Measurements from ENCODE around the gene OR5M11. TPM values are rescaled to one million over a fixed set of nuclear protein-coding genes. Genes with fewer than 3 reads are reported as not detected.

Gene OR5M11
- total RNA-seq = not detected in 2 replicates

DNA sequence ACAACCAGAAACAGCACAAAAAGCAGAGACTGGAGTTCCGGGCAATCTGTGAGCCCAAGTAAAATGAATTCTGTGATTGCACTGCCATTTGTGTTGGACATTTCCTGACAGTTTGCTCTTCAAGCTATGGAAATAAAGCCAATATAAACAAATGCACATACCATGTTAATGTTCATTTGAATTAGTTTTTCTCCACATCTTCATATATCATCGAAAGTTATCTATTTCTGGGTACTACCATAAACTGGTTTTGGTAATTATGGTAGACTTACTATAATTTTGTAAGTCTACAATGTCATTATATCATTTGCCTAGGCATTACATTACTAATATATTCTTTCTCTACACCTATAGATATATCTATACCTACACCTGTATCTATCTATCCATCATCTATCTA lies at the start of gene OR5M11:
Gene OR5M11, minus strand, starts transcription at position 101 of the 400 bp plus-strand sequence. Its CDS starts 0 bp downstream, at position 101.

DNA sequence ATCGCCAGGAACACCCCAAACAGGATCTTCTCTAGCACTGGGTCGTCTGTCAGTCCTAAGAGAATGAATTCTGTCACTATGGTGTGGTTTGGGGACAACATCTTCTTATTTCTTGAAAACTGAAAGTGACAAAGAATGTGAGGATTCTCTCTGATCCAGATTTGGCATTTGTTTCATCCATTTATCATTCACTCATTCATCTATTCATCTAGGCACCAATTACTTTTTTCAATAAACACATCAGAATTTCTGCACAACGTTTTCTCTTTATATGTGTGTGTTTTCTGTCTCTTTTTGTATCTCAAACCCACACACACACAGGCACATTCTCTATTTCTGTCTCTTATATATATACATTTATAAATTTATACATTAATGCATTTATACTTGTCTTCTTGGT lies 34.6 kb upstream of the OR5M11 start, which contains the start of gene OR5M10:
Gene OR5M10, minus strand, starts transcription at position 101 of the 400 bp plus-strand sequence. Its CDS starts 0 bp downstream, at position 101.

Other genes starting within 250 kb of the OR5M11 start
- gene OR8K3, start 228.1 kb downstream of the OR5M11 start, total RNA-seq = not detected in 2 replicates
- not detected in 2 replicates for gene OR8K1, start 197.2 kb downstream of the OR5M11 start, total RNA-seq
- gene OR8J1, start 189.0 kb downstream of the OR5M11 start, total RNA-seq = not detected in 2 replicates
- gene OR8U1, start 167.6 kb downstream of the OR5M11 start, total RNA-seq = not detected in 2 replicates
- not detected in 2 replicates for gene OR5AL1, start 130.6 kb downstream of the OR5M11 start, total RNA-seq
- not detected in 2 replicates for gene OR5M3, start 69.9 kb downstream of the OR5M11 start, total RNA-seq
- not detected in 2 replicates for gene OR5M8, start 51.9 kb downstream of the OR5M11 start, total RNA-seq
- gene OR5M10, start 34.5 kb upstream of the OR5M11 start, total RNA-seq = not detected in 2 replicates
- not detected in 2 replicates for gene OR5M1, start 71.6 kb upstream of the OR5M11 start, total RNA-seq
- gene OR5AP2, start 99.2 kb upstream of the OR5M11 start, total RNA-seq = not detected in 2 replicates
- not detected in 2 replicates for gene OR5AR1, start 120.4 kb upstream of the OR5M11 start, total RNA-seq
- gene OR9G1, start 155.8 kb upstream of the OR5M11 start, total RNA-seq = not detected in 2 replicates
- not detected in 2 replicates for gene OR9G4, start 205.4 kb upstream of the OR5M11 start, total RNA-seq

Measured in airway epithelial cell (primary cell).